Measurements from ENCODE around the gene WDR26.
"Not testable (repeated sequence)": the region's sequence is repeated elsewhere in the genome, so short reads cannot be mapped to it uniquely, and the experiment has no call there.

Gene WDR26

GRCh38 chr1:224392411-224393249 is 42.0 kb downstream of the WDR26 start:
- no peak for DNase-seq

- DNase-seq: no peak
These were observed 44.1 kb downstream of the WDR26 start for GRCh38 chr1:224390517-224390916.

- no peak for DNase-seq
These were observed 46.7 kb downstream of the WDR26 start for GRCh38 chr1:224387943-224388342.

GRCh38 chr1:224387302-224387912 is 47.2 kb downstream of the WDR26 start:
- no peak for DNase-seq

GRCh38 chr1:224383218-224383617 is 51.4 kb downstream of the WDR26 start:
- no peak for DNase-seq

GRCh38 chr1:224381880-224382548 is 52.6 kb downstream of the WDR26 start:
- DNase-seq: no peak

- DNase-seq: no peak
These were observed 54.6 kb downstream of the WDR26 start for GRCh38 chr1:224380003-224380402.

GRCh38 chr1:224378855-224379631 is 55.6 kb downstream of the WDR26 start:
- DNase-seq: no peak

- DNase-seq: no peak
These were observed 57.0 kb downstream of the WDR26 start for GRCh38 chr1:224377676-224378006.

- no peak for DNase-seq
These were observed 59.5 kb downstream of the WDR26 start for GRCh38 chr1:224375059-224375458.

GRCh38 chr1:224373008-224373590 is 61.5 kb downstream of the WDR26 start:
- no peak for DNase-seq

- no peak for DNase-seq
These were observed 66.2 kb downstream of the WDR26 start for GRCh38 chr1:224368409-224368808.

- DNase-seq: no peak
These were observed 75.4 kb downstream of the WDR26 start for GRCh38 chr1:224359207-224359606.

- no peak for DNase-seq
These were observed 76.4 kb downstream of the WDR26 start for GRCh38 chr1:224358237-224358636.

- DNase-seq: no peak
These were observed 76.9 kb downstream of the WDR26 start for GRCh38 chr1:224357626-224358124.

- peak; percentile 86 for DNase-seq
These were observed 77.6 kb downstream of the WDR26 start, which contains the start of gene CNIH4 for GRCh38 chr1:224356685-224357625. CNIH4 (plus strand) TSS chr1:224356879; CDS start chr1:224356925, 46 bp downstream.

GRCh38 chr1:224353975-224354925 is 80.3 kb downstream of the WDR26 start:
- DNase-seq: no peak

GRCh38 chr1:224352436-224353085 is 82.0 kb downstream of the WDR26 start:
- DNase-seq: not testable (repeated sequence)

GRCh38 chr1:224349716-224350115 is 84.9 kb downstream of the WDR26 start:
- not testable (repeated sequence) for DNase-seq
